Inflammatory macrophage (primary cell): ENCODE measurements around the gene AADAT.

Experiments used
- DNase-seq, 2 donors: peaks; one replicate each; pipeline ENCODE4 v3.0.0-alpha.2; 2020 to 2022

Gene AADAT

DNA sequence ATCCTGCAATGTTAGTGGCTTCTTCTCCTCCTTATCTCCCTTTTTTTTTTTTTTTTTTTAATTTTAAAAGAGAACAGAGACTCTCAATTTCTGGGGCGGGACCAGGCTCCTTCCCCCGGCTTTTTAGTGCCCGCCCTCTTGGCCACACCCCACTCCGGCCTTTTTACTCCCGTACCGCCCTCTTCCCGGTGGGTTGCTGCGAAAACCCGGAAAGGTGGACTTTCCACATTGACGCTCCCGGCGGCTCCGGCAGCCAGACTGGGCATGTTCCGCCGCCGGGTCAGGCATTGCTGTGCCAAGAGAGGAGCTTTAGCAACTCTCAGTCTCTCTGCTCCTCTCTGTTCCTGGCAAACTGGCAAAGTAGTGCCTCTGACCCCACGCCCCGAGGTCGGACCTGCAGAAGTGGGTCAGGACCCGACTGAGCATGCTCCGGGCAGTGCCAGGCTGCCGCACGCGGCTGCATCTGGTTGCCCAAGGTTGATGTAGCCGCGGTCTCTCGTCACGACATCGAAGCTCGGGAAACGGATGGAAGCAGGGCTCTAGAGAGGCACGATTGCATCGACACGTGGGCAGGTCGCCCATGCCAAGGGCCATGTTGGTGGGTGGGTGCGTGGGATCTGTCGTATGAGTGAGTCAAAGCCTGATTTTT is 62.5 kb downstream of the AADAT start:
- peak; percentile 93 to 95 for DNase-seq

DNA sequence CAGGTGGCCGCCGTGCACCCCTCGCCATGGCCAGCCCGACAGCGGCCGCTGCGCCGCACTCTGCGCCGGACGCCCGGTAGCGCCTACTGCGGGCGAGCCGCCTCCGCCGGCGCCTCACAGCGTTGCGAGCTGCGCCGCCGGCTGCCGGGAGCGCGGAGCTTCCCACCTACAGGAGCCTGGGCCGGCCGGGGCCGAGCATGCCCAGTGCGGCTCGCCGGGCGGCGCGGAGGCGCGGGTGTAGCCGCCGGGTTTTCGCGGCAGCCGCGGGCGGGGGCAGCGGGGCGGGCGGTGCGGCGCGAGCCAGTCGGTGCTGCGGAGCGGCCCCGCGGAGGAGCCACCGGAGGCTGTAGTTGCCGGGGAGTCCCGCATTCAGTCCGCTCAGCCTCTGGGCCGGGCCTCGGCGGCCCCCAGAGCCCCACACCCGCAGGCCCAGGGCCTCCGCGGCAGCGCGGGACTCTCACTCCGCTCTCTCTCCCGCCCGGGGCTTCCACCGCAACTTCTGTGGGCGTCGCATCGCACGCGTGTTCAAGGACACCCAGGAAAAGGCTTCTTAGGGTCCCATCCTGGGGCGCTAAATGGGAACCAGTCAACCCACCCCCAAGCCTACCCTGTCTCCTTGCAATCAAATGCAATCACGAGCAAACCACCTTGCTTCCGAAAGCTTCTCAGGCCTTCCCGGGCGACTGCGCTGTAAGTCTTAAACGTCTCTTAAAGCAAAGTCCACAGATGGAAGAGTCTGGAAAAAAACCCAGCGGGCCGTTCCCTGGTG is 63.3 kb downstream of the AADAT start, which contains the start of gene MFAP3L:
Gene MFAP3L, minus strand, starts transcription at position 143 of the 769 bp plus-strand sequence. CDS start 20,518 bp downstream, outside the sequence.
- DNase-seq: peak; percentile 84 to 93

DNA sequence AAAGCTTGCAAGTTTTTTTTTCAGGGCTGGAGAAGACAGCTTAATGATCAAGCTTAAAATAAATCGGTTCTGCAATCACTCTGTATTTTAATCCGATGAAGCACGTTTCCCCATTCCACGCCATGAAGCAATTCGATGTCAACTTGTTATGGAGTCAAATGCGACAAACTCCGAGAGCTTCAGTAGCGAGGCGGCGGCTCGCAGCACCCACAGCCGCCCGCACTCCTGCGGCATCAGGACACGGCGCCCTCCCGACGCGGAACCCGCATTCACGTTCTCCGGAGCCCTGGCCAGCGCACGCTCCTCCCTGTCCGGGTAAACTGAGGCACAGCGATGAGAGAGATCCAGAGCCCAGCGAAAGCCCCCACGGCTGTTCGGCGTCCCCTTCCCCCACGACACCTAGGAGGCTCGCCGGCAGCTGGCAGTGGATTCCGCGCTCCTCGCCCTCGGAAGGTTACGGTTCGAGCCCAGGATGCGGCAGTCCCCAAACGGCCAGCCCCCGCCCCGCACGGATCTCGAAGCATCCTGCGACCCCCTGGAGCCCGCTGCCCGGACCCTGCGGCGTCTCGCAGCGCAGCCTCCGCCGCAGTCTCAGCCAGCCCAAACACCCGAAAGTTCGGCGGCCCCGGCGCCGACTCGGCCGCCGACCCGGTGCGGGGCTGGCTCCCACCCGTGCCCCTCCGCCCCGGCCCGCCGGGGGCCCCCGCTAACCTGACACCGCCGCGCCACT is 64.1 kb downstream of the AADAT start:
- no peak for DNase-seq

DNA sequence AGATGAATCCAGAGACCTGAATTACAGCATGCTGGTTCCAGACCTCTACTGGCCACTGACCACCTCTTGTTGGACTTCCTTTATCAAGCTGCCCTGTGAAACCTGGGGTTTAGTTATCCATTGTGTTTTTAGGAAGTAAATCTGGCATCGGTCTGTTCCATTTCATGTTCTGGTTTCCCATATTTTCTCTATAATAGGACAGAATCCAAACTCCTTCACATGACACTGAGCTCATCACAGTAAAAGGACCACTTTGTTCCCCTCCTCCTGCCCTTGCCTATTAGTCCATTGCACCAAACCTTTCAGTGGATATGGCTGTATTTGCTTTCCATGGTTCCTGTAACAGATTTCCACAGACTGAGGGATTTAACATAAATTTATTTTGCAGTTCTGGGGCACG is 67.5 kb downstream of the AADAT start:
- peak in 1 of 2 donors; percentile 6 for DNase-seq

DNA sequence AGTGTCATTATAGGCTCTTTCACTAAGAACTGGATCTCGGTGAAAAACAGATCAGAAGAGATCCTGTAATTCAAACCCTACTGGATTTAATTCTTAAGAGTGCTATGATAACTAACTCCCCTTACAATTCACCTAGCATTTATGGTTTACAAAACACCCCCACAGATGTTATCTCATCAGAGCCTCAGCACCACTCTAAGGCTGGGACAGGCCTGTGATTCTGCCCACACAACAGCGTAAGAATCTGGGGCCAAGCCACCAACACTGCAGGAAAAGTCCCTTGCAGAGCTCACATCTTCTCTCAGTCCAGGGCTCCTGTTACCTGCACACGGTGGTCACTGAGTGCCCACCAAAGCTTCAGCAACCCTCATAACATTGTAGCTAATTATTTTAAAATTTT is 72.5 kb downstream of the AADAT start:
- no peak for DNase-seq

DNA sequence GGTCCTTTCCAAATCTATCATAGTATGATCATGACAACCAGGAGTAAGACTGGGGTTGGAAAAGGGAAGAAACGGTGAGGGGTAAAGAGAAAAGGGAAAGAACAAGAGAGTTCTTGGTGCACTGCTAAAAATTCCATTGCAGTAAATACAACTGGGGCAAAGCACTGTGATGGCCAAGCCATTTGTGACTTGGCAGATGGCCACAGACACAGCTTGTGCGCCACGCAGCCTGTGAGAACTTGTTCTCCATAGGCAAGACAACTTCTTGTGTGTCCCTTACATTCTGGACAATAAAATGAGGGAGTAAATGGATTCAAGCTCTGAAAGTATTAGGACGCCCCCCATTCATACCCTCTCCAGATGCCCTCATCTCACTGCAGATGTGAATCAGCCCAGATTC is 74.5 kb downstream of the AADAT start:
- no peak for DNase-seq

DNA sequence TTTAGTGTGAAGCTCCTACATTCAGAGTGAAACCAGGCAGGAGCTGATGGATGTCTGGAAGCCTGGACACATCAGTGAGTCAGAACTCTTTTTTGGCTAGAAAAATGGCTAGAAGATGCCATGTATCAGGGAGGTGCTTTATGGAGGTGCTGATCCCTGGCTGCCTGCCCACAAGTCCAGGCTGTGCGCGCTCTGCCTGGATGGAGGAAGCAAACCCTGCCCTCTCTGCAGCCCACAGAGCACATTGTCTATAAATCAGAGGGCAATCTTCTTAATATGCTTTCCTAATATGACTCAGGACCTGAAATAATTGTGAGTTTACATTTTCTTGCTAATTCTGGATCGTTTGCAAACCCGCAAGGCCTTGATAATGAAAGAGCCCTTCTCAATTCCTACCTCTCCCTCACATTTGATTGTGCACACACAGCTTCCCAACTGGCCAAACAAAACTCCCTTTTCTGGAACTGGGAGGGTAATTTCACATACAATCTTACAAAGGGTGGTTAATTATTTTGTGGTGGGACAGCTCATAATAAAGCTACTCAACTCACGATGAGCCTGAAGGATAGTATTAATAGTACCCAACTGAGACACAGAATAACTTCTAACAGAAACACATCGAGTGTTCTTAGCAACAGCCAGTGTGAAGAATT is 75.3 kb downstream of the AADAT start:
- DNase-seq: no peak

DNA sequence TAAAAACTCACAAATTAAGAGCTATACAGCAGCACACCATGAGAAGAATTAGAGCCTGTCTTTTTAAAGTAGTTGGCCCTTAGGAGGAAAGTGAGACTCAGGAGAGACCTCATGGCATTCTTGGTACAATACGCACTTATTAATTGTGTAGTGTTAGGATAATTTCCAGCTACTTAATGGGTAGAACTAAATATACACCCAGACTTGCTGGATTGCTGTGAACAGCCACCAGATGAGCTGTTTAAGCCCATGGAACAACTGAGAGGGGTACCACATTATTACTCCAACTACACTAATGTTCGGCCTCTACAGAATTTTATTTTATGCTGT is 77.2 kb downstream of the AADAT start:
- no peak for DNase-seq

DNA sequence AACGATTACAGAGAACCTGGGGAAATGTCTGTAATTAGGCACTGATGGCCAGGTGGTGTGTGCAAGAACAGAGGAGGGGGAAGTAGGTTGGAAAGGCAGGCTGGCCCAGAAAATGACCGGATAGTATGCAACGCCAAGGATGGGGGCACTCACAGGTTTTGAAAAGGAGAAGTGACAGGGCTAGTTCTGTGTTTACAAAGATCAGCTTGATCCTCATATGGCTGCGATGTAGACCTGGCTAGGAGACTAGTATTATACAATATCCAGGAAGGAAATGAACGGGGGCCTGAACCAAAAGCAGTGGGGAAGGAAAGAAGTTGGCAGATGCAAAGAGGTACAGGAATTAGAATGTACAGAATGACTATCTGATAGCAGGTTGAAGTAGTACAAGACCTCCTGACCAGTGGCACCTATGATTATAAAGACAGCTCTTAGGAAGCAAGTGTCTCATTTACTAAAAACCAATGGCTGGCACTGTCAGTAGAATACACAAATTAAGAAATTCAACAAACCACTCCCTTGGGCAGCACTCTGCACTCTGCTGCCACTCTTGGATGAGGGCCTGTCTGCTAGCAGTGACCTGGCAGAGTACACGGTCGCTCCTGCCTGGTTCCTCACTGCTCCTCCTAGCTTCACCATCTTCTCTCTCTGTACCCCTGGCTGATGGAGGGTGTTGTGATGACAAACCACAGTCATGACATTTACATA is 77.7 kb downstream of the AADAT start:
- no peak for DNase-seq
